ENCODE data around the gene ATP5PB. TPM values are rescaled to one million over a fixed set of nuclear protein-coding genes. Genes with fewer than 3 reads are reported as not detected.
A peak's percentile ranks its signal among the peaks of the same experiment; 100 is the strongest.

ATP5PB gene
- total and polyA plus RNA-seq, 8 donors = 56.3 to 138 (median 89.2) TPM

- peaks cover 6 to 23% (median 19%) of the 10 kb centered on the region in 3 donors for H3K4me1 ChIP-seq
- DNase-seq (no peak), FAIRE-seq (no peak), ATAC-seq (no peak)
- TF ChIP-seq CTCF (IDR thresholded peaks at IDR 0.05) = no peak
- peaks cover 0 to 8% (median 0%) of the 10 kb centered on the region in 3 donors for H3K36me3 ChIP-seq
- 0 to 1% methylated on average over 1 of the region's 1 CpG for WGBS, 2 donors
- intact Hi-C loops (cut with DNase I) = no loop called here
- H3K9me3 ChIP-seq = no peaks in the 10 kb centered on the region
- no peak overlapping the region for H3K4me3 ChIP-seq
- no peaks in the 10 kb centered on the region for H3K27me3 ChIP-seq
- H3K27ac ChIP-seq = no peak overlapping the region
These were observed 17.2 kb downstream of the ATP5PB start for GRCh38 chr1:111466480-111466879.

GRCh38 chr1:111467865-111468716 is 18.8 kb downstream of the ATP5PB start:
- DNase-seq = no peak
- 73 to 87% methylated on average over 2 of the region's 2 CpGs for WGBS, 2 donors
- ATAC-seq = peak; percentile 12 to 71 (median 53)
- no peak for TF ChIP-seq CTCF (IDR thresholded peaks at IDR 0.05)
- no peak for FAIRE-seq
- Histone ChIP-seq H3K36me3 (no peaks in the 10 kb centered on the region), H3K9me3 (no peaks in the 10 kb centered on the region), H3K27me3 (no peaks in the 10 kb centered on the region), H3K27ac (peak overlapping the region in 1 of 4 donors; percentile 19), H3K4me1 (peaks cover 0 to 13% (median 11%) of the 10 kb centered on the region in 3 donors), H3K4me3 (no peak overlapping the region)
- intact Hi-C loops (cut with DNase I) = no loop called here

GRCh38 chr1:111468717-111469100 is 19.4 kb downstream of the ATP5PB start:
- ATAC-seq = no peak
- intact Hi-C loops (cut with DNase I) = no loop called here
- no peaks in the 10 kb centered on the region for H3K27me3 ChIP-seq
- no peaks in the 10 kb centered on the region for H3K9me3 ChIP-seq
- TF ChIP-seq CTCF (IDR thresholded peaks at IDR 0.05) = no peak
- no peak for DNase-seq
- H3K36me3 ChIP-seq = no peaks in the 10 kb centered on the region
- FAIRE-seq = no peak
- peak overlapping the region in 1 of 4 donors; percentile 19 for H3K27ac ChIP-seq
- H3K4me3 ChIP-seq = no peak overlapping the region
- peaks cover 0 to 7% (median 5%) of the 10 kb centered on the region in 3 donors for H3K4me1 ChIP-seq

GRCh38 chr1:111469539-111469938 is 20.3 kb downstream of the ATP5PB start:
- no peak for ATAC-seq
- Histone ChIP-seq H3K27ac (no peak overlapping the region), H3K27me3 (no peaks in the 10 kb centered on the region), H3K9me3 (no peaks in the 10 kb centered on the region), H3K36me3 (no peaks in the 10 kb centered on the region), H3K4me1 (peaks cover 0 to 7% (median 0%) of the 10 kb centered on the region in 3 donors), H3K4me3 (no peak overlapping the region)
- intact Hi-C loops (cut with DNase I) = no loop called here
- no peak for TF ChIP-seq CTCF (IDR thresholded peaks at IDR 0.05)
- DNase-seq = no peak
- FAIRE-seq = no peak

GRCh38 chr1:111470596-111470995 is 21.3 kb downstream of the ATP5PB start:
- H3K27ac ChIP-seq = no peak overlapping the region

More at GRCh38 chr1:111470596-111470995, 21.3 kb downstream of the ATP5PB start:
- H3K4me1 ChIP-seq = peaks cover 0 to 7% (median 0%) of the 10 kb centered on the region in 3 donors
- no peaks in the 10 kb centered on the region for H3K36me3 ChIP-seq
- intact Hi-C loops (cut with DNase I) = no loop called here
- no peaks in the 10 kb centered on the region for H3K27me3 ChIP-seq
- 86 to 92% methylated on average over 5 of the region's 5 CpGs for WGBS, 2 donors
- FAIRE-seq = no peak
- H3K9me3 ChIP-seq = no peaks in the 10 kb centered on the region
- no peak for TF ChIP-seq CTCF (IDR thresholded peaks at IDR 0.05)
- no peak overlapping the region for H3K4me3 ChIP-seq
- no peak for DNase-seq
- no peak for ATAC-seq

Measured in pancreas (tissue), 10 donors.